A549 (cell line): ENCODE measurements around the gene MPND. TPM values are rescaled to one million over a fixed set of nuclear protein-coding genes. Genes with fewer than 3 reads are reported as not detected.

Experiments used
- ATAC-seq, 2 experiments: fragments of 200-7000 bp in 1 of 2; fragments of >200 bp in 1 of 2; cut with Nextera tagmentation in 1 of 2; cut with Tn5 transposase in 1 of 2; 3 replicates each; pipeline versions ENCODE4 v1.8.0 to v1.9.1; 2018 to 2020; ENCODE audit warnings: mild to moderate bottlenecking in 1 of 2, moderate library complexity in 1 of 2
- CTCF ChIA-PET: fragments of 300-600 bp; sonication (Branson Sonifier 250); formaldehyde crosslinking; extraction: SDS; loops from one replicate; lab custom pipeline; 2021; ENCODE audit warnings: antibody characterized with exemption, inconsistent platforms; lab: Yijun Ruan, JAX
- POLR2A ChIA-PET: fragments of 350-600 bp; formaldehyde crosslinking; extraction: SDS; loops from one replicate; lab custom pipeline; 2021; ENCODE audit warnings: antibody characterized with exemption, inconsistent platforms; lab: Yijun Ruan, JAX
- DNase-seq, 2 experiments: peaks; one replicate each; pipeline versions ENCODE4 v3.0.0 to v3.0.0-alpha.2; 2011 to 2016; ENCODE audit warnings: low read depth in 1 of 2, low spot score in 1 of 2
- FAIRE-seq: peaks from 2 replicates; lab custom pipeline; 2011; peaks lifted over from hg19 to GRCh38; lab: Jason Lieb, UNC
- H3K27ac ChIP-seq, 2 experiments: fragments of >200 bp; sonication (Bioruptor Twin); formaldehyde crosslinking; 3 replicates each; pipeline ENCODE4 v1.5.1; 2016 to 2017
- H3K4me1 ChIP-seq: fragments of >200 bp; sonication (Bioruptor Twin); formaldehyde crosslinking; 3 replicates; pipeline ENCODE4 v1.6.1; 2016
- H3K4me2 ChIP-seq: fragments of >200 bp; sonication (Bioruptor Twin); formaldehyde crosslinking; 3 replicates; pipeline ENCODE4 v1.6.1; 2016
- H3K4me3 ChIP-seq: fragments of >200 bp; sonication (Bioruptor Twin); formaldehyde crosslinking; 3 replicates; pipeline ENCODE4 v1.5.1; 2016
- H3K9me3 ChIP-seq: fragments of >200 bp; sonication (Bioruptor Twin); formaldehyde crosslinking; 3 replicates; pipeline ENCODE4 v1.6.1; 2016
- ATOH8 ChIP-seq: fragments of 250-450 bp; sonication (Bioruptor Pico); IDR thresholded peaks from 2 replicates; pipeline ENCODE4 v1.5.0; 2020; ENCODE audit warnings: low read depth, mild to moderate bottlenecking, moderate library complexity
- CBX2 ChIP-seq: fragments of 200-600 bp; sonication (generic); IDR thresholded peaks from 2 replicates; pipeline ENCODE4 v1.6.1; 2016; ENCODE audit warnings: low read depth, mild to moderate bottlenecking, borderline replicate concordance
- CBX8 ChIP-seq: fragments of 200-600 bp; sonication (generic); IDR thresholded peaks from 2 replicates; pipeline ENCODE4 v1.6.1; 2016
- EHF ChIP-seq: fragments of 250-450 bp; sonication (Bioruptor Pico); IDR thresholded peaks from 2 replicates; pipeline ENCODE4 v1.5.0; 2020; ENCODE audit warnings: mild to moderate bottlenecking
- EHMT2 ChIP-seq: fragments of 200-600 bp; sonication (generic); IDR thresholded peaks from 2 replicates; pipeline ENCODE4 v1.6.1; 2016; ENCODE audit warnings: antibody characterized with exemption, low read depth, mild to moderate bottlenecking, moderate library complexity
- ESRRA ChIP-seq: fragments of 150-350 bp; IDR thresholded peaks from 2 replicates; pipeline ENCODE4 v1.6.1; 2014; ENCODE audit warnings: mild to moderate bottlenecking, low read length, borderline replicate concordance
- FOSL2 ChIP-seq, 2 experiments: fragments of 450-650 bp in 1 of 2; fragments of >200 bp in 1 of 2; sonication (Bioruptor Twin) in 1 of 2; formaldehyde crosslinking; IDR thresholded peaks; 2 replicates each; pipeline versions ENCODE4 v1.5.0 to v1.6.1; 2016 to 2020; ENCODE audit warnings: mild to moderate bottlenecking in 1 of 2, moderate library complexity in 1 of 2
- FOXS1 ChIP-seq: fragments of 250-450 bp; sonication (Bioruptor Pico); IDR thresholded peaks from 2 replicates; pipeline ENCODE4 v1.5.0; 2020; ENCODE audit warnings: mild to moderate bottlenecking, moderate library complexity
- HEYL ChIP-seq: fragments of 250-450 bp; sonication (Bioruptor Pico); IDR thresholded peaks from 2 replicates; pipeline ENCODE4 v1.8.0; 2021; ENCODE audit warnings: mild to moderate bottlenecking, moderate library complexity
- HOXB13 ChIP-seq: fragments of 250-450 bp; sonication (Bioruptor Pico); IDR thresholded peaks from 2 replicates; pipeline ENCODE4 v1.5.0; 2020; ENCODE audit warnings: low read depth, mild to moderate bottlenecking, moderate library complexity
- HOXB5 ChIP-seq: fragments of 250-450 bp; sonication (Bioruptor Pico); IDR thresholded peaks from 2 replicates; pipeline ENCODE4 v1.5.0; 2020; ENCODE audit warnings: mild to moderate bottlenecking, moderate library complexity
- JUN ChIP-seq, 2 experiments: fragments of >200 bp; sonication (Bioruptor Twin); formaldehyde crosslinking; IDR thresholded peaks; 2 replicates in 1 of 2; 3 replicates in 1 of 2; pipeline ENCODE4 v1.6.1; 2016 to 2017
- JUNB ChIP-seq: fragments of >200 bp; sonication (Bioruptor Twin); formaldehyde crosslinking; IDR thresholded peaks from 2 replicates; pipeline ENCODE4 v1.6.1; 2016
- MAX ChIP-seq: IDR thresholded peaks from 2 replicates; pipeline ENCODE4 v1.6.1; 2012
- MYC ChIP-seq: IDR thresholded peaks from 2 replicates; pipeline ENCODE4 v1.6.1; 2012; ENCODE audit warnings: mild to moderate bottlenecking, inconsistent platforms, low read length, improper control_type of control experiment, borderline replicate concordance
- NPAS2 ChIP-seq: fragments of 250-450 bp; sonication (Bioruptor Pico); IDR thresholded peaks from 2 replicates; pipeline ENCODE4 v1.8.0; 2022; ENCODE audit warnings: mild to moderate bottlenecking, moderate library complexity, borderline replicate concordance
- PBX3 ChIP-seq: IDR thresholded peaks from 2 replicates; pipeline ENCODE4 v1.6.1; 2012
- PHF8 ChIP-seq: fragments of 200-600 bp; sonication (generic); IDR thresholded peaks from 2 replicates; pipeline ENCODE4 v1.6.1; 2016; ENCODE audit warnings: low read depth, mild to moderate bottlenecking, antibody characterized with exemption, moderate library complexity, borderline replicate concordance
- POLR2A ChIP-seq: IDR thresholded peaks from 2 replicates; pipeline ENCODE4 v1.6.1; 2012; ENCODE audit warnings: mild to moderate bottlenecking, low read length
- POLR2AphosphoS2 ChIP-seq: conservative IDR thresholded peaks from 2 replicates; pipeline ENCODE4 v1.6.1; 2012; ENCODE audit warnings: low read length, improper control_type of control experiment, inconsistent platforms
- RAD21 ChIP-seq, 2 experiments: fragments of >200 bp in 1 of 2; sonication (Bioruptor Twin) in 1 of 2; formaldehyde crosslinking in 1 of 2; IDR thresholded peaks in 1 of 2; conservative IDR thresholded peaks in 1 of 2; 2 replicates in 1 of 2; 3 replicates in 1 of 2; pipeline ENCODE4 v1.6.1; 2012 to 2018; ENCODE audit warnings: inconsistent platforms in 1 of 2
- RARB ChIP-seq: fragments of 250-450 bp; sonication (Bioruptor Pico); IDR thresholded peaks from 2 replicates; pipeline ENCODE4 v1.8.0; 2021; ENCODE audit warnings: mild to moderate bottlenecking, moderate library complexity
- REST ChIP-seq: fragments of 200-600 bp; sonication (generic); IDR thresholded peaks from 2 replicates; pipeline ENCODE4 v1.6.1; 2016; ENCODE audit warnings: antibody characterized with exemption, mild to moderate bottlenecking, moderate library complexity
- TFCP2L1 ChIP-seq: fragments of 250-450 bp; sonication (Bioruptor Pico); IDR thresholded peaks from 2 replicates; pipeline ENCODE4 v1.5.0; 2021; ENCODE audit warnings: mild to moderate bottlenecking
- TP53 ChIP-seq: fragments of 250-450 bp; sonication (Bioruptor Pico); IDR thresholded peaks from 2 replicates; pipeline ENCODE4 v1.5.0; 2021; ENCODE audit warnings: mild to moderate bottlenecking, moderate library complexity
- USF2 ChIP-seq: fragments of 450-650 bp; IDR thresholded peaks from 2 replicates; pipeline ENCODE4 v1.6.1; 2014; ENCODE audit warnings: antibody characterized with exemption
- ZFP36 ChIP-seq: fragments of 450-650 bp; IDR thresholded peaks from 2 replicates; pipeline ENCODE4 v1.6.1; 2014; ENCODE audit warnings: borderline replicate concordance; ENCODE audit not compliant: partially characterized antibody
- ZNF302 ChIP-seq: fragments of 250-450 bp; sonication (Bioruptor Pico); IDR thresholded peaks from 2 replicates; pipeline ENCODE4 v1.9.0; 2021; ENCODE audit warnings: inconsistent platforms, mild to moderate bottlenecking, moderate library complexity
- WGBS: methylation state at CpG from one replicate; pipeline ENCODE4 v1.1.6; 2017; ENCODE audit errors: missing lambda C conversion rate; 5-methylcytosine and 5-hydroxymethylcytosine counted together
- polyA plus RNA-seq, 4 experiments: library from polyadenylated mRNA; depleted of rRNA in 3 of 4; stranded (reverse); fragments of >200 nt; fragmentation: RNase III in 1 of 4; extraction: RNeasy Plus Mini Kit Qiagen cat#74134 plus additional on column Dnase treatment in 1 of 4; gene quantifications; 2 replicates in 3 of 4; 3 replicates in 1 of 4; pipeline ENCODE4 v1.2.3, GENCODE V29; 2011 to 2017
- TF ChIP-seq, protein P1 (sequence below): fragments of >200 bp; sonication (Bioruptor Twin); formaldehyde crosslinking; IDR thresholded peaks from 3 replicates; pipeline ENCODE4 v1.6.1; 2016
- TF ChIP-seq, protein P2 (sequence below): IDR thresholded peaks from 2 replicates; pipeline ENCODE4 v1.6.1; 2012; ENCODE audit warnings: low read depth, borderline replicate concordance

Gene MPND
- polyA plus RNA-seq, 2 of the 4 experiments (the other 2 are of a cell fraction) = 3.5 to 14.5 TPM

DNA sequence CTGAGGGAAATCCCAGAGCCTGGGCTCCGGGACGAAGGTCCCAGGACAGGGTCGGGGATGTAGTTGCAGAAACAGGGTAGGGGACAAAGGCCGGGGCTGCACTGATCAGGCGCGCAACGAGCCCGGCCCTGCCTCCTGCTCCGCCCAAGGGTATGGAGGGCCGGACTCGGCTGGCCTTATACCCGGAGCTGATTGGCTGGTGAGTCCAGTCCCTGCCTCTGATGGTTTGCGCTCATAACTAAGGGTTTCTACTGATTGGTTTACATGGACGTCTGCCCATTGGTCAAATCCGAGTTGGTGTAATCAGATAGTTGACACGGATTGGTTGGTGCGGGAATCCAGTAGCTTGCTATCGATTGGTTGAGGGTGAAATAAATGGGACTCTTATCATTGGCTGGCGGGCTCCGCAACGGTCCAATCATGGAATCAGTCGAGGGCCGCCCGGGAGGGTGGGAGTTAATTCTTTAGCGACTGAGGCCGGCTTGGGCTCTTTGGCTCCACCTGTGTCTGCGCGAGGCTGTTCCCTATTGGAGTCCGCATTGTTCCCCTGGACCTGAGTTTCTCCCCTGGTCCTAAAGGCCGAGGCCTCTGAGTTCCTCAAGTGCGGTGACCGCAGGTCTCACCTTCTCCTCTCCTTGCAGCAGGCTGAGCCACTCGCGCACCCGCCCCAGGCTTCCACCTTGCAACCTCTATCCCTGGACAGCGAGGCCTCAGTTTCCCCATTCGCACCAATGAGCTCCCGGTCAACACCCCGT is 570 bp upstream of the MPND start:
- H3K27ac ChIP-seq = peak overlapping the region; percentile 92 to 95
- peak overlapping the region; percentile 58 for H3K4me3 ChIP-seq
- ATAC-seq (peak; percentile 90 to 97), DNase-seq (peak; percentile 88 to 100), FAIRE-seq (no peak)
- peak overlapping the region; percentile 93 for H3K4me2 ChIP-seq
- no peaks in the 10 kb centered on the region for H3K9me3 ChIP-seq
- CTCF ChIA-PET = interaction anchor here (1.3 to 3.6 kb wide), 3 partner anchors 10 to 33 kb away, joined by 3 to 32 read pairs (median 11); no protein-coding TSS in a partner anchor
- peaks cover 8% of the 10 kb centered on the region; the same call in 1 of the 3 replicates for H3K4me1 ChIP-seq
- POLR2A ChIA-PET = interaction anchor here (0.6 to 2.1 kb wide), 11 partner anchors 10 to 129 kb away, joined by 3 to 8 read pairs (median 5); partner anchors contain the start of genes CHAF1A and YJU2
- WGBS = 0% methylated on average over 26 of the region's 39 CpGs
- TF ChIP-seq EHMT2 (no peak), ZFP36 (no peak), POLR2A (peak; percentile 75), JUN (IDR thresholded peaks at IDR 0.05) (peak; percentile 60 to 67; a peak in 4 of 5 replicates), USF2 (peak; percentile 27; the same call in 1 of the 2 replicates), HOXB5 (peak; percentile 99), FOSL2 (IDR thresholded peaks at IDR 0.05) (no peak), FOSL2 (CRISPR knock-in tag; IDR thresholded peaks at IDR 0.05) (peak; percentile 4; the same call in 1 of the 2 replicates), ZNF302 (peak; percentile 94), REST (no peak), NPAS2 (peak; percentile 94), TP53 (CRISPR knock-in tag) (peak; percentile 92; the same call in 1 of the 2 replicates), HOXB13 (CRISPR knock-in tag) (peak; percentile 98), HEYL (CRISPR knock-in tag) (peak; percentile 98), ESRRA (no peak), RARB (0 out of 2 replicates have a peak, but pooled peaks have one; percentile 61), POLR2AphosphoS2 (no peak), PHF8 (peak; percentile 61; the same call in 1 of the 2 replicates), ATOH8 (CRISPR knock-in tag) (peak; percentile 99), JUNB (no peak), FOXS1 (CRISPR knock-in tag) (peak; percentile 99), MAX (no peak), TFCP2L1 (CRISPR knock-in tag) (peak; percentile 91; the same call in 1 of the 2 replicates), RAD21 (conservative IDR thresholded peaks at IDR 0.05 in 1 of 2, IDR thresholded peaks at IDR 0.05 in 1 of 2) (no peak), CBX2 (no peak), CBX8 (no peak), EHF (CRISPR knock-in tag) (peak; percentile 99), PBX3 (peak; percentile 97), MYC (0 out of 2 replicates have a peak, but pooled peaks have one; percentile 41)
- TF ChIP-seq, protein P1, sequence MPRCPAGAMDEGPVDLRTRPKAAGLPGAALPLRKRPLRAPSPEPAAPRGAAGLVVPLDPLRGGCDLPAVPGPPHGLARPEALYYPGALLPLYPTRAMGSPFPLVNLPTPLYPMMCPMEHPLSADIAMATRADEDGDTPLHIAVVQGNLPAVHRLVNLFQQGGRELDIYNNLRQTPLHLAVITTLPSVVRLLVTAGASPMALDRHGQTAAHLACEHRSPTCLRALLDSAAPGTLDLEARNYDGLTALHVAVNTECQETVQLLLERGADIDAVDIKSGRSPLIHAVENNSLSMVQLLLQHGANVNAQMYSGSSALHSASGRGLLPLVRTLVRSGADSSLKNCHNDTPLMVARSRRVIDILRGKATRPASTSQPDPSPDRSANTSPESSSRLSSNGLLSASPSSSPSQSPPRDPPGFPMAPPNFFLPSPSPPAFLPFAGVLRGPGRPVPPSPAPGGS = 0 out of 3 replicates have a peak, but pooled peaks have one; percentile 70
- TF ChIP-seq, protein P2, sequence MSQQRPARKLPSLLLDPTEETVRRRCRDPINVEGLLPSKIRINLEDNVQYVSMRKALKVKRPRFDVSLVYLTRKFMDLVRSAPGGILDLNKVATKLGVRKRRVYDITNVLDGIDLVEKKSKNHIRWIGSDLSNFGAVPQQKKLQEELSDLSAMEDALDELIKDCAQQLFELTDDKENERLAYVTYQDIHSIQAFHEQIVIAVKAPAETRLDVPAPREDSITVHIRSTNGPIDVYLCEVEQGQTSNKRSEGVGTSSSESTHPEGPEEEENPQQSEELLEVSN = 0 out of 2 replicates have a peak, but pooled peaks have one; percentile 30
